GM21528 (cell line): ENCODE measurements around the gene ARRDC3.
A peak's percentile ranks its signal among the peaks of the same experiment; 100 is the strongest.
"Not testable (repeated sequence)": the region's sequence is repeated elsewhere in the genome, so short reads cannot be mapped to it uniquely, and the experiment has no call there.

Experiments
- ATAC-seq: cut with Tn5 transposase; IDR thresholded peaks from one replicate; pipeline ENCODE4 v1.9.1; 2021; ENCODE audit warnings: mild to moderate bottlenecking, moderate library complexity; ENCODE audit not compliant: unreplicated experiment, low FRiP score

The ARRDC3 gene

GRCh38 chr5:91383027-91383955 is at the start of gene ARRDC3:
Gene ARRDC3 (minus strand): TSS chr5:91383317. CDS start chr5:91383092, 225 bp downstream.
- peak; percentile 52 for ATAC-seq

GRCh38 chr5:91430949-91431348 is 47.8 kb upstream of the ARRDC3 start:
- ATAC-seq, result no peak

DNA sequence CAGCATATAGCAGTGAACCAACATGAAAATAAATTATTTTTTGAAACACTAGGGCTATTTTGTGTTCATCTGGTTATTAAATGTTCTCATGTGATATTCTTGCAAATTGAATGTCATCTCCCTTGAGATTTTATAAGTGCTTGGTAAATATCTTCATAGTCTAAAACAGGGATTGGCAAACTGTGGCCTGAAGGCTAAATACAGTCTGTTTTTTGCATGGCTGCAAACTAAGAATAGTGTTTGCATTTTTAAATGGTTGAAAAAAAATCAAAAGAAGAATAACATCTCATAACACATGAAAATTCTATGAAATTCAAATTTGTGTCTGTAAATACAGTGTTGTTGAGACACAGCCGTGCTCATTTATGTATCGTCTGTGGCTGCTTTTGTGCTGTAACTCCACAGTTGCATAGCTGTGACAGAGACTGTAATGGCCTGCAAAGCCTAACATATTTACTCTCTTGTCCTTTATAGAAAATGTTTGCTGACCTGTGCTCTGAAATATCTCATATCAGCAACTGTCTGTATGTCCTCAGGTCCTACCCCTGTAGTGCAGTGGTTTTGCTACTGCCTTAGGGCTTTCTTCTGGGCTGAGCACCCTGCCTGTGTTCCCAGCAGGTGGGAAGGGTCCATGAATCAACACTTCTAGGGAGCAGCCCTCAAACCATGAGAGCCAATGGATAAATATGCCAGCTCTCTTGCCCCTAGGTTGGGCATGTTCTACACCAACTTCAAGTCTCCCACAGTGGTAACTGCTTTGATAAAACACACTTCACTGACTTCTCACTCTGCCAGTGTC is 41.7 kb upstream of the ARRDC3 start:
- ATAC-seq, result no peak

GRCh38 chr5:91423871-91424270 is 40.8 kb upstream of the ARRDC3 start:
- no peak for ATAC-seq

DNA sequence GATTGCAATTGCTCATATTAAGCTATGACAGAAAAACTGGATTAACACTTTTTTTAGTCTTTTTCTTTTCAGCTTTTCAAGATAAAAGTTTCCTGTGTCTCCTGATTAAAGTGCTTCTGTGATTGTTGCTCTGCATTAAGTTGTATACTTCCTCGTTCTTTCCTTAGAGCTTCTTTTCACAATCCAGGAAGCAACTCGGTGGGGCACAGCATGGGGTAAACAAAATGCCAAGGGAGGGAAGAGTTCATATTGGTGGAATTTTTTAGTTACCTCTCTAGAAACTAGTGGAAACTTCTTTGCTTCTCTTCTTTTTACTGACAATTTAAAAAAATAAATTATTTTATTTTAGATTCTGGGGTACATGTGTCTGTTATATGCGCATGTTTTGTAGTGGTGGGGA is 37.8 kb upstream of the ARRDC3 start:
- no peak for ATAC-seq

DNA sequence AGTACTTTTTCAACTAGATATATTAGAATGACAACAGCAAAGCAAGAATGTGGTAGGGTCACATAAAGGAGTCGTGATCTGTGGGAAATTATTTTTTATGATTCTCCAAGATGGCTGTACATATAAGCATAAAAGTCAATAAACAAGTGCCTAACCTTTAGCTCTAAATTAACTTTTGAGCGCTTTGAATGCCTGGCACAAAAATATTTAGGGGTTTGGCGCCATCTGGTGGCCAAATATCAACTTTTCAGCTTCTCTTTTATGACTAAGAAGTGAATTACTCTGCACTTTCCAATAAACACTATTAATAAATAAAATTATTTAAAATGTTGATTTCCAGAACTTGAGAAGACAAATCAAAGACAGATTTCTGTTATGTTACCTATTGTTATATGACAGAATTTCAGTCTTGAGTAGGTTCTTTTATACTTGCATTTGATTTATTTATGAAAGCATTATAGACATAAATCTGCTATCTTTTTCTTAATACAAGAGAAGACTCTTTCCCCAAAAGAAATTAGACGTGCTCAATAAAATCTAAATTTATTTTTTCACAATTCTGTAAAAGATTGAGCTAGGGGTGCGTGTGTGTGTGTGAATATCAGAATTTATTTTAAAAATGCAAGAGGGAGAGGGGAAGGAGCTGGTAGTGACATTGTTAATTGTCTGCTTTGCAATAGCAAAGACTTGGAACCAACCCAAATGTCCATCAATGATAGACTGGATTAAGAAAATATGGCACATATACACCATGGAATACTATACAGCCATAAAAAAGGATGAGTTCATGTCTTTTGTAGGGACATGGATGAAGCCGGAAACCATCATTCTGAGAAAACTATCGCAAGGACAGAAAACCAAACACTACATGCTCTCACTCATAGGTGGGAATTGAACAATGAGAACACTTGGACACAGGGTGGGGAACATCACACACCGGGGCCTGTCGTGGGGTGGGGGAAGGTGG is 36.7 kb upstream of the ARRDC3 start:
- peak; percentile 72 for ATAC-seq

DNA sequence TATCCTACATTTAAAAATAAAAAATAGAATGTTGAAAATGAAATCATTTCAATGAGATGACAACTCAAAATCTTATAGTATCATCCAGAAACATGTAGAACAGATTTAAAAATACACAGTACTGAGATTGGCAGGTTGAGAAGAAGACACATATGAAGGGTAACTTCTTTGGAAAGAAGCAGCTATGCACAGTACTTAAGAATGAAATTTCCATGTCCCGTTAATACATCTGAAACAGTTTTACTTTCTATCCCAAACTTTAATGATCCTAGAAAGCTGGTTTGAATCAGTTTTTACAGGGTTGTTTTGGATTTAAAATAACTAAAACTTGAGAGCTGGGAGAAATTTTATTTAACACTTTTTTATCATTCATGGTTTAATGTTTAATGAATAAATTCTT is 36.0 kb upstream of the ARRDC3 start:
- no peak for ATAC-seq

DNA sequence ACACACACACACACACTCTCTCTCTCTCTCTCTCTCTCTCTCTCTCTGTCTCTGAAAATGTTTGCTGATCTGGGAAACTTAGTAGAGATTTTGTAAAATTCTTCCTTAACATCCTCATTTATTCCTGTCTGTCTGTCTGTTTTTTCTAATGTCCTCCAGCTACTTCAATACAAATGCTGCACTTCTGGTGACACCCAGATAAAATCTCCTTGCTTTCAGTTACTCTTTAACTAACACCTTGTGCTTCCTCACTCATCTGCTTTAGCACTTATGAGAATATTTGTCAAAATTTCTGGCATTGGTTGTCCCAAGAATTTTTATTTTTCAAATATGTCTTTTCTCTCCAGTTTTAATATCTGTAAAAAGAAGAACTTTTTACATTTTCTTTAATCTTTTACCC is 35.0 kb upstream of the ARRDC3 start:
- no peak for ATAC-seq

- ATAC-seq, result no peak
These were observed 34.1 kb upstream of the ARRDC3 start for GRCh38 chr5:91417219-91417618.

GRCh38 chr5:91416491-91416890 is 33.4 kb upstream of the ARRDC3 start:
- no peak for ATAC-seq

DNA sequence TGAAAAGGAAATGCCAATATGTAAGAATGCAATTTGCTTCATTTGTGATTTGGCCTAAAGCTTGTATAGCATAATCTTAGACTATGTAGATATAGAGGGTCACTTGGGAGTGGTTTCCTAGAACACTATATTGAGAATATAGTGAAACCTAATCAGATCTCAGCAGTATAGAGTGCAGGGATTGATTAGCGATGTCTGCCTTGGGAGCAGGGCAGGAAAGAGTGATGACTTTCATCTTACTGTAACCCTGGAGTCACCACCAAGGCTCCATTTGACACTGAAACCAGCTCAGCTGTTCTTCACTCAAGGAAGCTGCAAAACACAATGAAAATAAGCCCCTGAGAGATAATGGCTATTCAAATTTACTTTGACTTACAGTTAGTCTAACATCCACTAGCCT is 26.2 kb upstream of the ARRDC3 start:
- no peak for ATAC-seq

DNA sequence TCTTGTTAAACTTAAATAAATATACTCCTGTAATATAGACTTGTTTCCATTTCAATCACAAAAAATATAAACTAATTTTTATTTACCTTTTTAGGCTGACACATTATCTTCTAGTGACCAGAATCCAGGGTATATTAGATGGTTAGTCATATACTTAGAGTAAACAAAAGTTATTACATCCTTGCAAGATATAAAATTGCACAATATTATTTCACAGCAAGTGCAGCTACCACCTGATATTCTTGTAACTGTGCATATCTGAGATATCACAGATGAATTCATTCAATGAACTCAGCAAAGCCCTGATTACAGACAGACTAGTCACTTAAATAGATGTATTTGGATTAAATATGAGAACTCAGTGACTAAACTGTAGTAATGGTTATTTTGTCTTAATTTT is 25.6 kb upstream of the ARRDC3 start:
- ATAC-seq, result no peak

- ATAC-seq, result no peak
These were observed 24.1 kb upstream of the ARRDC3 start for GRCh38 chr5:91407204-91407603.

DNA sequence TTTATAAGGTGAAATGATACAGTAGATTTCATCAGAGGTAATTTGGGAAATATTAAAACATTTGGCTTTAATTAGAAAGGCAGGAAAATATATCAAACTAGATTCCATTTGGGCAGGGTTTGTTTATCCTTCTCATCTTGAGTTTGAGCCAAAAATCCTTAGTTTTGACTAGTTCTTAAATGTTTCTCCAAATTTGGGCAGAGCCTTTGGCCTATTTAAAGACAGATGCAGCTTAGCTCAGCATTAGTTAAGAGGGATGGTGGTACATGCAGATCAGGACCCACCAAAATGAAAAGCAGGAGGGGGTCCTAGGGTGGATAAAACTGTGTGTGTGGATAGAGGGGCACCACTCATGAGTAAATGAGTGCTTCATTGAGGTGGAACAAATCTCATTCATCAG is 20.3 kb upstream of the ARRDC3 start:
- no peak for ATAC-seq

DNA sequence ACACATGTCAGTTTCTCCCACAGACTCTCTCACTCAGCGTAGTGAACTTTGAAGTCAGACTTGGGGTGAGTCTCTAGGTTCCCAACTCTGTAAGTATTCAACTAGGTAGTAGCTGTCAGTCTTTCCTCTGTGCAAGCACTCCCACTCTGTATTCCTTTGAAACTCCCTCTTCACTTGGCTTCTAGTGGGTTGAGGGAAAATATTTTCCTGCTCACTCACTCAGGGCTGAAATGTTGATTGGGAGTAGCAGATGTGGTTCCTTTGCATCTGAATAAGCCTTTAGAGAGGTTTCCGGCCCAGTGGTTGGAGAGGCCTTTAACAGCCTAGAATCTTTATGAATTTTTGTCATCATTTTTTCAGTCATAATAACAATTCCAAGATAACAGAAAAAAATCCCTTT is 18.1 kb upstream of the ARRDC3 start:
- no peak for ATAC-seq

DNA sequence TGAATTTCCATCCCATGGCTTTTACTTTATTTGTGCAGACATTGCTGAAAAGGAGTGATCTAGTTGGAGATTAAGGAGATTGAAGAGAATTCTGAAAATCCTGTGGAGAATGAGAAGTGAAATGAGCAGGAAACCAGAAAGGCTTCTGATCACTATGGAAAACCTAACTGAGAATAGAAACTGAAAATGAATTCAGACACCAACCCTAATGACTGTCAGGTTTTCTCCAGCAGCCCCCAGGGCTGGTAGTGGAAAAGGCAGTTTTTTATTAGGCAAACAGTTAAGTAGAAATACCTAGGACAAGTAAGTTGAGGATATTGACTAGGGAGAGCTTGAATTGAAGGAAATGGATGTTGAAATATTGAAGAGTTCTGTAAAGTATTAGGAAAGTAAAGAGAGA is 14.7 kb upstream of the ARRDC3 start:
- no peak for ATAC-seq

DNA sequence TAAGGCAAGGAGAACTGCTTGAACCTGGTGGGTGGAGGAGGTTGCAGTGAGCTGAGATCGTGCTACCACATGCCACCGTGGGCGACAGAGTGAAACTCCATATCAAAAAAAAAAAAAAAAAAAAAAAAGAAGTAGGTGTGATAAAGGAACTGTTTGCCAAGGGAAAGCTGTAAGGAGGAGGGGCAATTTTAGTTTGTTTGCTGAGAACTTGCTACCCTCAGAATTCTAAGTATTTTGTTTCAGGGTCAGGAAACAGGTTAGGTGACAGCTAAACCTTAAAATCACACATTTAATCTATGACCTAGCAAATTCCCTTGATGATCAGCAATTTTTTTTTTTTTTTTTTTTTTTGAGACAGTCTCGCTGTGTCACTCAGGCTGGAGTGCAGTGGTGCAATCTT is 7.2 kb upstream of the ARRDC3 start:
- ATAC-seq, result no peak

DNA sequence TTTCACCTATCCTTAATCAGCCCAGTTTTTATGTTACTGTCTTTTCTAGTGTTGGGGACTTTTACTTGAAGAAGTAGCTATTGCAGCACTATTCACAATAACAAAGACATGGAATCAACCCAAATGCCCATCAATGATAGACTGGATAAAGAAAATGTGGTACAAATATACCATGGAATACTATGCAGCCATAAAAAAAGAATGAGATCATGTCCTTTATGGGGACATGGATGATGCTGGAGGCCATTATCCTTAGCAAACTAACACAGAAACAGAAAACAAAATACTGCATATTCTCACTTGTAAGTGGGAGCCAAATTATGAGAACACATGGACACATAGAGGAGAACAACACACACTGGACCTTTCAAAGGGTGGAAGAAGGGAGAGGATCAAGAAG is 6.4 kb upstream of the ARRDC3 start:
- ATAC-seq, result not testable (repeated sequence)

DNA sequence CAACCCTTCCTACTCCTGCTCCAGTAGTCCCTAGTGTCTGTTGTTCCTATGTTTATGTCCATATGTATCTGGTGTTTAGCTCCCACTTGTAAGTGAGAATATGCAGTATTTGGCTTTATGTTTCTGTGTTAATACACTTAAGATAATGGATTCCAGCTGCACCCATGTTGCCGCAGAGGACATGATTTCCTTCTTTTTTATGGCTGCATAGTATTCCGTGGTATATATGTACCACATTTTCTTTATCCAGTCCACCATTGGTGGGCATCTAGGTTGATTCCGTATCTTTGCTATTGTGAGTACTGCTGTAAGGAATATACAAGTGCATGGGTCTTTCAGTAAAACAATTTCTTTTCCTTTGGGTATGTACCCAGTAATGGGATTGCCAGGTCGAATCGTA is 5.2 kb upstream of the ARRDC3 start:
- no peak for ATAC-seq

- ATAC-seq, result no peak
These were observed 3.0 kb upstream of the ARRDC3 start for GRCh38 chr5:91386120-91386519.
